HG03066 (cell line): ENCODE data around the gene ENG.

Experiments
- ATAC-seq: cut with Tn5 transposase; IDR thresholded peaks from one replicate; pipeline ENCODE4 v1.9.1; 2021; ENCODE audit warnings: low read depth; ENCODE audit not compliant: unreplicated experiment

The ENG gene

DNA sequence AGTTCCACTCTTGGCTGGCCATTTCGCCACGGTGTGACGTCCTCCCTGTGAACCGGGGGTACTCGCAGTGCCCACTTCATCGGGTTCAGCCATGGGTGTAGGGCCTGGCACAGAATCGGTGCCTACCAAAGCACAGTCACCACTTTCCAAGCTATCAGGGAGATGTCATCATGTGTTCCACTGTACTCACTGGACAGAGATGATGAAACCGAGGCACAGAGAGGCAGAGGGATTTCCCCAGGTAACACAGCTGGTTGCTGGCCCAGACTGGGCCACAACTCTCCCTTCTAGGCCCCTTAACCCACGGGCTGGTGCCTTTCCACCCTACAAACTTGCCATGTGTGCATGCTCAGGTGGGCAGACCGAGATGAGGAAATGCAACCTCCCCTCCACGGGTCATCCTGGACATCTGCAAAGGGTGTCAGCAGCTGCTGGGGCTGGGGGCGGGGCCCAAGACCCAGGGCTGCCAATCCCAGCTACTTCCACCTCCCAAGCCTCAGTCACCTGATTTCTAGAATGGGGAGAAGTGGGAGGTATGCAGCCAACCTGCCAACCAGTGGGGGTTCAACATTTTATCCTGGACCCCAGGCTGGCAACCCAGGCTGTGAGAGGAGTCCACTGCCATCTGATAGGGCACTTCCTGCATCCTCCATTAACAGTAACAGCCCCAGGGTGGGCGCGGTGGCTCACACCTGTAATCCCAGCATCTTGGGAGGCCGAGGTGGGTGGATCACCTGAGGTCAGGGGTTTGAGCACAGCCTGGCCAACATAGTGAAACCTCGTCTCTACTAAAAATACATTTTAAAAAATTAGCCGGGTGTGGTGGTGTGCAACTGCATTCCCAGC lies 75.1 kb downstream of the ENG start:
- peak; percentile 49 for ATAC-seq

GRCh38 chr9:127778280-127779135 lies 76.0 kb downstream of the ENG start, which contains the start of gene SH2D3C:
TSS of gene SH2D3C (minus strand) at chr9:127778666. CDS start at chr9:127778627, 39 bp downstream.
- peak; percentile 48 for ATAC-seq

- no peak for ATAC-seq
These were observed 77.0 kb downstream of the ENG start for GRCh38 chr9:127777368-127777980.

GRCh38 chr9:127776924-127777289 lies 77.6 kb downstream of the ENG start:
- no peak for ATAC-seq

DNA sequence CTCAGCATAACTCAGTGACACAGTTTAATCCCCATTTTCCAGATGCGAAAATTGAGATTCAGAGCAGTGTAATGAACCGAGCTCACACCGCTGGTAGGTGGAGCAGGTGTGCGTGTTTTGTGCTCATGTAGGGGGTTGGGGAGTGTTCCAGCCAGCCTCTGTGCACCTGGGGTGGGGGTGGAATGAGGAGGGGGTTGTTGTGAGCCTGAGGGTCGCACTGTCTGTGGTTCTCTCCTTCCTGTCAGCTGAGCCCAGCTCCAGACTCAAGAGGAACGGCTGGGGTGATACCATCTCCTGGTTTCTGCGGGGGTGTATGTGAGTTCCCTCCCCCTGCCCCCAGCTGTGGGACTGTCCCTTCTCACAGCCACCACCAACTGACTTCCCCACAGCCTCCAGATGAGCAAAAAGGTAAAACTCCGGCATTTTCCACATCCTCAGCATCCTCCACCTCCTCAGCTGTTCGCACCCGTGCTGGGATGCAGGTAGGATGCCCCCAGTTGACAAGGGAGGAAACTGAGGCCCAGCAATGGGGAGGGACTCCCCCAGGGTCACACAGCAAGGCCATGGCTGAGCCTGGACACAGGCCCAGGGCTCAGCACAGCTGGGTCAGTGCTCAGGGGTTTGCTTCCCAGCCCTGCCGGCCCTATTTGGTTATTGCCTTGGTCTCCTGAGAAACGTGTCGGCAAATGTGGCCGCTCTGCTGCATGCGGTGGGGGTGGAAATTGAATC lies 78.1 kb downstream of the ENG start:
- ATAC-seq, result no peak

DNA sequence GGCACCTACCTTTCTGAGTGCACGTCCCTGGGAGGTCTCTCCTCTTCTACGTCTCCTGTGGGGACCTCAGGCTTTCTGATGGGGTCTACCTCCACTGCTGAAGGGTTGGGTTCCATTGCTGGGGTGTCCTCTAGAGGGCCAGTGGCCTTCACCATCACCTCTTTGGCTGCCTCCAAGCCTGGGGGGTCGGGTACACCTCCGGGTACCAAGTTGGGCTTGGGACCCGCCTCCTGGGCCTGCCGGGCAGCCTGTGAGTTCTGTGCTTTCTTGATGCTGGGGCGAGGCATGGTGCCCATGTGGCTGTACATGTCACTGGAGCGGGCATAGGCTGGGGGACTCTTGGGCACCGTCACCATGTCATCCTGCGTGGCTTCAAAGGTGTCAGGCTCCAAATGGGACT lies 80.5 kb downstream of the ENG start:
- ATAC-seq, result no peak

GRCh38 chr9:127773272-127773671 lies 81.2 kb downstream of the ENG start:
- no peak for ATAC-seq

DNA sequence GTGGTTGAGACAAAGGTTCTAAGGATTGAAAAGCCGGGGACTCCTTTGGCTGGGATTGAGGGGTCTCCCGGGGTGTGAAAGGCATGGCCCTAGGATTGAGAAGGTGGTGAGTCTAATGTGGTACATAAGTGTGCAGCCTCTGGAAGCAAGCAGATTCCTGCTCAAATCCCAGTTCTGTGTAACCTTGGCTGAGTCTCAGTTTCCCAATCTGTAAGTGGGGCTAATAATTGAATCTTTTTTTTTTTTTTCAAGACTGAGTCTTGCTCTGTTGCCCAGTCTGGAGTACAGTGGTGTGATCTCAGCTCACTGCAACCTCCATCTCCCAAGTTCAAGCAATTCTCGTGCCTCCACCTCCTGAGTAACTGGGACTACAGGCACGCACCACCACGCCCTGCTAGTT lies 81.9 kb downstream of the ENG start:
- no peak for ATAC-seq

DNA sequence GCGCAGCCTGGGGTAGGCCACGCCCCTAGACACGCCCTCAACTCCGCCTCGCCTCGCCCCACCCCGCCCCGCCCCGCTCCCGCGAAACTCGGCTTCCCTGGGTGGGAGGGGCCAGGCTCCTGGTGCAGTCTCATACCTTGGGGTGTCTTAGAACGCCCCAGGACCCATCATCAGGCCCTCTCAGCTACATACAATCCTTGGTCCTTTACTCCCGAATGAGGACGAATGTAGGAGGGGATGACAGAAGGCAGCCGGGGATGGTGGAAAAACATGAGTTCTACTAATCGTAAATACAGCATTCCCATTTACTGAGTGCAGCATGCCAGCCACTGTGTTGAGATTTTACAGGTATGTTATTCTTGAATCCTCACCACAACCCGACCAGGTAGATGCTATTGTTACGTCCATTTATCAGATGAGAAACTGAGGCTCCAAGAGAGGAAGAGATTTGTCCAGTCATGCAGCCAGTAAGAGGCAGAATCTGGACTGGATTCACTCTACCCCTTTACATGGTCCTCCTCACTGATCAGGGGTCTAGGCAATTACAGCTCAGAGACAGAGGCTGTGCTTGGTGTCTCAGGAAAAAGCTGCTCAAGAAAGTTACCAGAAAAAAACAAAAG lies 82.8 kb downstream of the ENG start:
- ATAC-seq, result no peak

GRCh38 chr9:127770905-127771569 lies 83.4 kb downstream of the ENG start:
- ATAC-seq, result peak; percentile 79

- ATAC-seq, result no peak
These were observed 83.9 kb downstream of the ENG start for GRCh38 chr9:127770583-127770904.

DNA sequence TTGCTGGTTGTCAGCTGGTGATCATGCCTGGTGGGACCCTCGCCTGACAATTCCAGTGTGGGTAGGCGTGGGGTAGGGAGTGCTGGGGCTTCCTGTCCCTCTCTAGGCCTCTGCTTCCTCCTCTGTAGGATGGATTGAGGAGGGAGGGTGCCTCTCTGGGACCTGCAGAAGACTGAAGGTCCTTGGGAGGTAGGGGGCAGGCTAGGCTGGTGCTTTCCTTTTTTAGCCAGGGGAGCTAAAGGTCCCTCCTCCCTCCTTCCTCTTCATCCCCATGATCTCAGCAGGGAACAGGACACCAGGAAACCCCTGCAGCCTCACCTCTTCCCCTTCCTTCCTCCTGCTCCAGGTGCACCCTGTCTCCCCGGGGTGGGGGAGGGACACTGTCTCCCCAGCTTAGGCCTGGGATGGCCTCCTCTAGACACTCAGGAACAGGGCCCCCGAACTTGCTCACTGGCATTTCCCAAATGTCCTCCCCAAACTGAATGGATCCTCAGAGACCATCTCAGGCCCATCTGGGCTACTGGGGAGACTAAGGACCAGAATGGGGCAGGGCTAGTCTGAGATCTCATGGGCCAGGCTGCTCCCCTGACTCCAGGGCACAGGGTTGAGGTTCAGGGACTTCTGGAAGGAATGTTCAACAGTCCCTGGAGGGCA lies 84.4 kb downstream of the ENG start:
- ATAC-seq, result no peak

GRCh38 chr9:127769101-127769500 lies 85.4 kb downstream of the ENG start:
- no peak for ATAC-seq

DNA sequence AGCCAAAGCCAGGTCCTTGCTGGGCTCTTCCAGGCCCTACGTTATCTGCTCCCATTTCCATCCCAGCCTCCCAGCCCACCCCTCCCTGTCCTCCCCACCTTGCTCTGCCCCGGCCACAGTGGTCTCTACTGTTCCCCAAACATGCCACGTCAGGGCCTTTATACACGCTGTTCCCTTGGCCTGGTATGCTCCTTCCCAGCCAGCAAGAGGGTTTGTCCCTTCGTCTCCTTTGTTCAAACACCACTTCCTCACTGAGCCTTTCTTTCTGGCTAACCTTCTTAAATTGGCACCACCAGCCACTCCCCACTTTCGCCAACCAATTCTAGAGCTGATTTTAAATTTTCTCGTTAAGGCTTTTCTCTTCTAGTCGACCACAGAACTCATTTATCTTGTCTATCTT lies 85.8 kb downstream of the ENG start:
- ATAC-seq, result no peak

- no peak for ATAC-seq
These were observed 86.5 kb downstream of the ENG start for GRCh38 chr9:127767909-127768331.

DNA sequence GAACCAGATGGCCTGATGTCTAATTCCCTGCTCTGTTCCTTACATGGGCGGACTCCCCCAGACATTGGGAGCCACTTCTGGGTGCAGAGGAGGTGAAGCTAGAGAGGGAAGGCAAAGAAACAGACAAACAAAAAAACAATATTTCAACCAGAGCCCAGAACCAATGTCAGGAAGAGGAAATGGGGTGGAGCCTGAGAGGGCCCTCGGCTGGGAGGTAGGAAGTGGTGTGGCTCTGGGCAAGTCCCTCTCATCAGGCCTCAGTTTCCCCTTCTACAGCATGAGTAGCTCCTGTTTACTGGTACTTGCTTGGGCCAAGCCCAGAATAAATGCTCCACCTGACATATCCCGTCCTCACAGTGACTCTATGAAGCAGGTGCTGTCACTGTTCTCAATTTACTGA lies 87.0 kb downstream of the ENG start:
- ATAC-seq, result no peak

GRCh38 chr9:127765418-127765817 lies 89.0 kb downstream of the ENG start:
- ATAC-seq, result no peak
